HCT116 (cell line): ENCODE results near the gene PTGER3. TPM values are rescaled to one million over a fixed set of nuclear protein-coding genes. Genes with fewer than 3 reads are reported as not detected.

Source experiments
- ATAC-seq: fragments of 200-7000 bp; cut with Tn5 transposase; 2 replicates; pipeline ENCODE4 v1.9.1; 2020; ENCODE audit warnings: mild to moderate bottlenecking, moderate library complexity
- BruUV-seq: library from RNA; stranded (reverse); fragments of 400-500 nt; replicated peaks from 2 replicates; lab custom pipeline; 2021; lab: Mats Ljungman, UMichigan
- CTCF ChIA-PET: fragments of 300-600 bp; sonication (Branson Sonifier 250); formaldehyde crosslinking; loops from one replicate; lab custom pipeline; 2021; ENCODE audit warnings: antibody characterized with exemption; lab: Charles Lee
- POLR2A ChIA-PET: fragments of 300-600, 350-600 bp; sonication (Branson Sonifier 250); formaldehyde crosslinking; loops from one replicate; lab custom pipeline; 2021; ENCODE audit warnings: antibody characterized with exemption; lab: Charles Lee
- RAD21 ChIA-PET, 2 experiments: fragments of 300-600 bp; sonication (Branson Sonifier 250); formaldehyde crosslinking; loops; one replicate each; lab custom pipeline; 2023; ENCODE audit warnings: low total read pairs in 2 of 2; ENCODE audit not compliant: uncharacterized antibody in 2 of 2, unreplicated experiment in 2 of 2, low non-redundant PET in 1 of 2; lab: Charles Lee
- DNase-seq: peaks from one replicate; pipeline ENCODE4 v3.0.0-alpha.2; 2010; ENCODE audit warnings: low read depth, low spot score
- H2AFZ ChIP-seq: fragments of 200-600 bp; shearing (Covaris generic), sonication (generic); 2 replicates; pipeline ENCODE4 v1.6.1; 2017; ENCODE audit warnings: low read depth, mixed run types, mixed read lengths, antibody characterized with exemption, low read length; ENCODE audit not compliant: poor library complexity, severe bottlenecking
- H3K27ac ChIP-seq: 2 replicates; pipeline ENCODE4 v1.5.1; 2012; ENCODE audit warnings: low read depth, low read length
- H3K27me3 ChIP-seq: fragments of 200-600 bp; sonication (generic); 2 replicates; pipeline ENCODE4 v1.6.1; 2016; ENCODE audit warnings: mixed run types, low read length, mixed read lengths; ENCODE audit not compliant: insufficient read depth
- H3K36me3 ChIP-seq, 2 experiments: fragments of 200-500 bp in 1 of 2; fragments of 200-600 bp in 1 of 2; sonication (Bioruptor generic) in 1 of 2; sonication (generic) in 1 of 2; 2 replicates each; pipeline versions ENCODE4 v1.5.1 to v1.6.1; 2014 to 2016; ENCODE audit warnings: low read length in 2 of 2, inconsistent platforms in 1 of 2, mixed read lengths in 1 of 2, mixed run types in 1 of 2; ENCODE audit not compliant: insufficient read depth in 2 of 2, control insufficient read depth in 1 of 2
- H3K4me1 ChIP-seq, 2 experiments: fragments of 200-600 bp in 1 of 2; sonication (generic) in 1 of 2; 2 replicates each; pipeline versions ENCODE4 v1.5.1 to v1.6.1; 2012 to 2017; ENCODE audit warnings: low read length in 2 of 2, inconsistent platforms in 1 of 2, mild to moderate bottlenecking in 1 of 2, mixed read lengths in 1 of 2, mixed run types in 1 of 2, moderate library complexity in 1 of 2; ENCODE audit not compliant: insufficient read depth in 2 of 2, control insufficient read depth in 1 of 2
- H3K4me2 ChIP-seq: fragments of 200-600 bp; sonication (generic); 2 replicates; pipeline ENCODE4 v1.6.1; 2017; ENCODE audit warnings: mixed run types, low read length, mixed read lengths
- H3K4me3 ChIP-seq, 2 experiments: fragments of 200-600 bp in 1 of 2; sonication (generic) in 1 of 2; replicated peaks in 1 of 2; 2 replicates each; pipeline ENCODE4 v1.5.1; 2011 to 2016; ENCODE audit warnings: low read length in 2 of 2, control low read depth in 1 of 2, low read depth in 1 of 2, mild to moderate bottlenecking in 1 of 2, mixed read lengths in 1 of 2, mixed run types in 1 of 2
- H3K79me2 ChIP-seq: fragments of 200-600 bp; sonication (generic); 2 replicates; pipeline ENCODE4 v1.6.1; 2017; ENCODE audit warnings: mild to moderate bottlenecking, mixed run types, low read length, moderate library complexity, mixed read lengths; ENCODE audit not compliant: insufficient read depth
- H3K9ac ChIP-seq: fragments of 200-600 bp; sonication (generic); 2 replicates; pipeline ENCODE4 v1.6.1; 2016; ENCODE audit warnings: low read length, mixed read lengths
- H3K9me2 ChIP-seq: fragments of 200-600 bp; sonication (generic), shearing (Covaris generic); 2 replicates; pipeline ENCODE4 v1.6.1; 2017; ENCODE audit warnings: mixed run types, mild to moderate bottlenecking, moderate library complexity; ENCODE audit not compliant: insufficient read depth
- H3K9me3 ChIP-seq, 2 experiments: fragments of 200-500 bp in 1 of 2; fragments of 200-600 bp in 1 of 2; sonication (Bioruptor generic) in 1 of 2; sonication (generic) in 1 of 2; 2 replicates each; pipeline ENCODE4 v1.6.1; 2014 to 2017; ENCODE audit warnings: low read length in 2 of 2, mixed read lengths in 2 of 2, inconsistent platforms in 1 of 2, low read depth in 1 of 2, mild to moderate bottlenecking in 1 of 2, mixed run types in 1 of 2, moderate library complexity in 1 of 2; ENCODE audit not compliant: control insufficient read depth in 1 of 2, insufficient read depth in 1 of 2
- H4K20me1 ChIP-seq: fragments of 200-600 bp; sonication (generic), shearing (Covaris generic); 2 replicates; pipeline ENCODE4 v1.6.1; 2017; ENCODE audit warnings: mixed run types, mild to moderate bottlenecking, moderate library complexity; ENCODE audit not compliant: insufficient read depth
- ATF3 ChIP-seq: IDR thresholded peaks from 2 replicates; pipeline ENCODE4 v1.6.1; 2012
- CBX3 ChIP-seq: IDR thresholded peaks from 2 replicates; pipeline ENCODE4 v1.6.1; 2012; ENCODE audit warnings: low read depth
- CEBPB ChIP-seq: IDR thresholded peaks from 2 replicates; pipeline ENCODE4 v1.6.1; 2012; ENCODE audit warnings: low read depth
- CTCF ChIP-seq, 3 experiments: fragments of 200-600 bp in 1 of 3; sonication (generic) in 1 of 3; IDR thresholded peaks in 2 of 3; conservative IDR thresholded peaks in 1 of 3; 2 replicates each; pipeline ENCODE4 v1.5.1; 2012 to 2017; ENCODE audit warnings: low read depth in 2 of 3, low read length in 2 of 3, antibody characterized with exemption in 1 of 3, borderline replicate concordance in 1 of 3, control low read depth in 1 of 3, mild to moderate bottlenecking in 1 of 3, mixed read lengths in 1 of 3, mixed run types in 1 of 3, moderate library complexity in 1 of 3; ENCODE audit not compliant: insufficient read depth in 1 of 3
- EGR1 ChIP-seq: IDR thresholded peaks from 2 replicates; pipeline ENCODE4 v1.6.1; 2012; ENCODE audit warnings: low read depth
- ELF1 ChIP-seq: IDR thresholded peaks from 2 replicates; pipeline ENCODE4 v1.6.1; 2012; ENCODE audit warnings: low read depth, borderline replicate concordance
- EZH2 ChIP-seq: fragments of 200-600 bp; sonication (generic); IDR thresholded peaks from 2 replicates; pipeline ENCODE4 v1.6.1; 2017; ENCODE audit warnings: antibody characterized with exemption, mixed run types
- EZH2phosphoT487 ChIP-seq: fragments of 200-600 bp; IDR thresholded peaks from 2 replicates; pipeline ENCODE4 v1.6.1; 2018; ENCODE audit warnings: antibody characterized with exemption, borderline replicate concordance
- JUND ChIP-seq: IDR thresholded peaks from 2 replicates; pipeline ENCODE4 v1.6.1; 2012
- MAX ChIP-seq: IDR thresholded peaks from 2 replicates; pipeline ENCODE4 v1.6.1; 2012
- POLR2A ChIP-seq: IDR thresholded peaks from 2 replicates; pipeline ENCODE4 v1.7.0; 2011; ENCODE audit warnings: borderline replicate concordance; ENCODE audit not compliant: insufficient read depth, insufficient read length; ENCODE audit errors: extremely low read depth
- POLR2AphosphoS5 ChIP-seq: IDR thresholded peaks from 2 replicates; pipeline ENCODE4 v1.6.1; 2011; ENCODE audit warnings: mild to moderate bottlenecking, low read depth, low read length, moderate library complexity
- RAD21 ChIP-seq: IDR thresholded peaks from 2 replicates; pipeline ENCODE4 v1.6.1; 2012; ENCODE audit warnings: low read depth, mild to moderate bottlenecking
- SRF ChIP-seq: IDR thresholded peaks from 2 replicates; pipeline ENCODE4 v1.6.1; 2012; ENCODE audit warnings: low read depth
- YY1 ChIP-seq: IDR thresholded peaks from 2 replicates; pipeline ENCODE4 v1.6.1; 2011; ENCODE audit warnings: low read length, low read depth, moderate library complexity, mild to moderate bottlenecking; ENCODE audit not compliant: insufficient replicate concordance; ENCODE audit errors: extremely low read depth
- ZBTB33 ChIP-seq: IDR thresholded peaks from 2 replicates; pipeline ENCODE4 v1.6.1; 2011; ENCODE audit warnings: mild to moderate bottlenecking, low read length, moderate library complexity; ENCODE audit not compliant: insufficient replicate concordance; ENCODE audit errors: extremely low read depth
- ZNF274 ChIP-seq: fragments of 200-500 bp; sonication (Bioruptor generic); IDR thresholded peaks from 2 replicates; pipeline ENCODE4 v1.6.1; 2014; ENCODE audit warnings: mild to moderate bottlenecking, low read depth, low read length, inconsistent platforms
- intact Hi-C: fragments of 100-400 bp; cut with micrococcal nuclease; formaldehyde crosslinking; loops from 2 replicates; pipeline ENCODE4 v1.10.0; 2022
- total RNA-seq: library from RNA; stranded (reverse); gene quantifications from one replicate; pipeline ENCODE4 v1.2.1, GENCODE V29; 2021; ENCODE audit not compliant: unreplicated experiment

Gene PTGER3
- total RNA-seq, 1 experiment from 2014 or later, result 0.05 TPM

GRCh38 chr1:71074681-71075080 is 27.1 kb upstream of the PTGER3 start:
- Histone ChIP-seq H3K4me3 (no peak overlapping the region), H3K27ac (no peak overlapping the region)
- DNase-seq (no peak), ATAC-seq (no peak)
- TF ChIP-seq CEBPB (no peak), YY1 (no peak), EZH2phosphoT487 (no peak), POLR2A (no peak), ELF1 (no peak)
- TF ChIP-seq, all 23 proteins: peak for 0
- Histone ChIP-seq H3K9me3 (no peaks in the 10 kb centered on the region), H4K20me1 (peaks cover 38% of the 10 kb centered on the region), H3K79me2 (peaks cover 95% of the 10 kb centered on the region), H3K4me1 (peaks cover 5 to 6% of the 10 kb centered on the region in 2 experiments; a peak in 2 of 4 replicates), H3K4me2 (no peak overlapping the region), H3K9me2 (no peaks in the 10 kb centered on the region), H3K27me3 (no peaks in the 10 kb centered on the region), H3K36me3 (peaks cover 64 to 72% of the 10 kb centered on the region in 2 experiments), H2AFZ (no peak overlapping the region), H3K9ac (no peak overlapping the region)
- BruUV-seq, result no TSS peak
- RAD21 ChIA-PET, result no interaction called here
- CTCF ChIA-PET, result no interaction called here
- POLR2A ChIA-PET, result no interaction called here
- intact Hi-C loops, result no loop called here

- BruUV-seq, result no TSS peak
- ChIA-PET CTCF (no interaction called here), RAD21 (no interaction called here), POLR2A (no interaction called here)
- Histone ChIP-seq H3K27ac (no peak overlapping the region), H3K4me1 (no peaks in the 10 kb centered on the region), H3K27me3 (no peaks in the 10 kb centered on the region), H3K79me2 (peaks cover 75% of the 10 kb centered on the region), H3K4me3 (no peak overlapping the region), H2AFZ (no peak overlapping the region), H3K9ac (no peak overlapping the region), H3K4me2 (no peak overlapping the region), H3K36me3 (peaks cover 75 to 78% of the 10 kb centered on the region in 2 experiments), H3K9me3 (no peaks in the 10 kb centered on the region), H3K9me2 (no peaks in the 10 kb centered on the region), H4K20me1 (peaks cover 31% of the 10 kb centered on the region)
- intact Hi-C loops, result no loop called here
- no peak for DNase-seq
- no peak for ATAC-seq
- TF ChIP-seq ATF3, result no peak
- no peak for TF ChIP-seq CEBPB
- TF ChIP-seq POLR2AphosphoS5, result no peak
- TF ChIP-seq RAD21, result no peak
- TF ChIP-seq MAX, result no peak
- no peak for TF ChIP-seq ELF1
- TF ChIP-seq EGR1, result no peak
- TF ChIP-seq CTCF (IDR thresholded peaks at IDR 0.05 in 2 of 3, conservative IDR thresholded peaks at IDR 0.05 in 1 of 3; ENCODE audit: borderline replicate concordance in 1 of 3, insufficient read depth in 1 of 3, low read depth in 2 of 3, low read length in 2 of 3), result no peak
- no peak for TF ChIP-seq JUND
- no peak for TF ChIP-seq POLR2A
- no peak for TF ChIP-seq EZH2phosphoT487
- no peak for TF ChIP-seq YY1
- TF ChIP-seq SRF, result no peak
- TF ChIP-seq ZNF274, result no peak
- TF ChIP-seq EZH2, result no peak
- no peak for TF ChIP-seq CBX3
- TF ChIP-seq ZBTB33, result no peak
Measured at GRCh38 chr1:71072273-71072672, 24.7 kb upstream of the PTGER3 start.
